SH-SY5Y (cell line): Measurements from ENCODE around the gene MMS19.

Source experiments
- GATA2 ChIP-seq: IDR thresholded peaks from 2 replicates; pipeline ENCODE4 v1.6.1; 2011; ENCODE audit warnings: mild to moderate bottlenecking, low read depth, low read length
- GATA3 ChIP-seq: IDR thresholded peaks from 2 replicates; pipeline ENCODE4 v1.6.1; 2011; ENCODE audit warnings: low read depth, mild to moderate bottlenecking, low read length, moderate library complexity

- no peak for TF ChIP-seq GATA2
- no peak for TF ChIP-seq GATA3
Measured at GRCh38 chr10:97503406-97503805, 5.2 kb upstream of the MMS19 start.
